EH (cell line): ENCODE measurements around the gene PHKA1.
A peak's percentile ranks its signal among the peaks of the same experiment; 100 is the strongest.
"Not testable (repeated sequence)": the region's sequence is repeated elsewhere in the genome, so short reads cannot be mapped to it uniquely, and the experiment has no call there.

Experiments
- DNase-seq: peaks from one replicate; pipeline ENCODE4 v3.0.0-alpha.2; 2015; ENCODE audit warnings: low read depth

Gene PHKA1

DNA sequence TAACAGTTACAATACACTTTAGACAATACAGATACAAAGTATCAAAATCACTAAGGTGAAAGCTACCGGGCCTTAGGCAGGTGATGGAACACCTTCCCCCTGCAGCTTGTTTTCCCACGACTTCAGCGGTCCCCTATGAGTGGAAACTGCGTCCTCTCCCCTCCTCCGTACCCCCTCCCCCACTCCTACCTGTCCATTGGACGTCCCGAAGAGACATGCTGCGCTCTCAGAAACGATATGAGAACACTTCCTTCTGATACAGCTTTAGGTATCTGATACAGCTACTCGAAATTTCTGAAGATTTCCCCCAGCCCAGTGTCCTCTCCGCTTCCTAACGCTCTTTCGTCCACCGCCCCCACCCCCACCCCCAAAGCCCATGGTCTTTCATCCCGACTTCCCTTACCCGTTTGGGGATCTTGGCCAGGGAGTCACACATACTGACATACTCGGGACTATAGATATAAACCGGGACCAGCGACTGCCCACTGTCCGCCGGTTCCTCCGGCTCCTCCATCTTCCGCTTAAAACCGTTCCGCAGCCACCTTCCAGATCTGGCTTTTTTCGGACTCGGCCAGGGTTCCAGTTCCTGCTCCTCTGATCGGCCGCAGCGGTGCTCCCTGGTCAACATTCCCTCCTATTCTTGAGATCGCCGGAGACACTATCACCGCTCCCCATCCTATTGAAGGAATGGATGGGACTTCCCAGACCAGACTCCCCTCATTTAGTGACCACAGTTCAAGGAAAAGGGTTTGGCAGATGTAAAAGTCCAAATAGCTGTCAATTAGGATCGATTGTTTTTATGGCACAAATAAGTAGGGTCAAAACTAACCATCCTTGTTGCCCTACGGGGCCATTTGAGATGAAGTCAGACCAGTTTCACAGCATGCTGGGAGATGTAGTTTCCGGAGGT, 141.6 kb downstream of the PHKA1 start, which contains the start of gene HDAC8:
HDAC8 (minus strand) TSS at position 596 of the 910 bp plus-strand sequence; CDS start at position 514, 82 bp downstream.
- peak; percentile 81 for DNase-seq

DNA sequence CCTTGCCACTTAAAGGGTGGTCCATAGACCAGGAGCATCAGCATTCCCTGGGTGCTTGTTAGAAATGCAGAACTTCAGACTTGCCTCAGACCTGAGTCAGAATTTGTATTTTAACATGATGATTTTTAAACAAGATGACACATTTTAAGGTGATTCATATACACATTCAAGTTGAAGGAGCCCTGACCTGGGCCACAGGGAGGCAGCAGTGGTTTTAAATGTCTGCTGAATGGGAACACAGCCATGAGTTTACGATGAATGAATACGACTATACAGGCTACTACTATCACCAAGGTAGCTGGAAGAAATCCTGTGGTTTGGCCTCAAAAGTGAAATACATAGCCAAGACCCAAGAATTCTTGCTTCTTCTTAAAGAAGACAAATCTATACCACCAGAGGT, 144.3 kb downstream of the PHKA1 start:
- DNase-seq, result peak; percentile 23

DNA sequence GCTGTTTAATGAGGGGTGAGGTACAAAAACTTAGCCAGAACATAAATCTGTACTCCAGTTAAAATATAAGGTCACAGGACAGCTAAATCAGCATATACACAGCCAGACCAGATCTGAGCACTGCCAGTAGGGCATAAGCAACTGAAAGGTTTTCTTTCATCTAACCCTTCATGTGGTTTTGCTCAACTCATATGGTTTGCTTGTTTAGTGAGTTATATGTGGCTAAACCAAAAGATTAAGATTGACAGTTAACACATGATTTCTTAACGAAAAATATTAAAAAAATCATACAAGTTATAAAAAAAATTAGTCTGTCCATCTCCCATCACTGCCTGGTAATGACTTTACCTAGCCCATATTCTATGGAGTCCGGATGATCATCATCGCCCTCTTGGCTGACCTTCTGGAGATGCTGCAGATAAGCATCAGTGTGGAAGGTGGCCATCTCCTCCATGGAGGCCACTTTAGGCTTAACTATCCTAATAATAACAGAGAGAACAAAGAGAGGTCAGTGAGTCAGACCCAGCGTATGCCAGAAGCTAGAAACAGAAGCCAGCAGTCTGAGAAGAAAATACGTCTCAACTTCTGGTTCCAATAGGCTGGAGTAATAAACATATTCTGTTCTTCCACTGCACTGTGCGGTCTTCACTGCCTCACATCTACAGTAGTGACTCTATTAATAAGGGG, 145.6 kb downstream of the PHKA1 start:
- peak; percentile 11 for DNase-seq

DNA sequence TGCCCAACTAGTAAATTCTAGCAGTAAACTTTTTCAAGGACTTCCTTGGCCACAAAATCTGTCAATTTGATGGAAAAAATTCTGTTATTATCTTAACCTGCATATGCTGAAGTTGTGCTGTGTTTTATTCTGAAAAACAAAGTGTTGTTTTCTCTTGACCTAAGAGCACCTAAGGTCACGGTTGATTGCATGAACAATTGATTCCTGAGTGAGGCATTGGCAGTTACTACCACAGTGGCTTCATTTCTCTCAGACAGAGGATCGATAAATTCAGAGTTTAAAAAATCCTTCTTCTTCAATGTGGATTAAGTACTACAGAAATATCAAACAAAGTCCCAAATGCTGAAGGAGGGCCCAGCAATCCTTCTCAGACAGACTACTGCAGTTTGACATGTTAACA, 147.7 kb downstream of the PHKA1 start:
- no peak for DNase-seq

DNA sequence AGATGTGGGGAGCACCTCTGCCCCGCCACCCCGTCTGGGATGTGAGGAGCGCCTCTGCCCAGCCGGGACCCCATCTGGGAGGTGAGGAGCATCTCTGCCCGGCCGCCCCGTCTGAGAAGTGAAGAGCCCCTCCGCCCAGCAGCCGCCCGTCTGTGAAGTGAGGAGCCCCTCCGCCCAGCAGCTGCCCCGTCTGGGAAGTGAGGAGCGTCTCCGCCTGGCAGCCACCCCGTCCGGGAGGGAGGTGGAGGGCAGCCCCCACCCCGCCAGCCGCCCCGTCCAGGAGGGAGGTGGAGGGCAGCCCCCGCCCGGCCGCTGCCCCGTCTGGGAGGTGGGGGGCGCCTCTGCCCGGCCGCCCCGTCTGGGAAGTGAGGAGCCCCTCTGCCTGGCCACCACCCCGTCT, 154.5 kb downstream of the PHKA1 start:
- DNase-seq, result not testable (repeated sequence)

DNA sequence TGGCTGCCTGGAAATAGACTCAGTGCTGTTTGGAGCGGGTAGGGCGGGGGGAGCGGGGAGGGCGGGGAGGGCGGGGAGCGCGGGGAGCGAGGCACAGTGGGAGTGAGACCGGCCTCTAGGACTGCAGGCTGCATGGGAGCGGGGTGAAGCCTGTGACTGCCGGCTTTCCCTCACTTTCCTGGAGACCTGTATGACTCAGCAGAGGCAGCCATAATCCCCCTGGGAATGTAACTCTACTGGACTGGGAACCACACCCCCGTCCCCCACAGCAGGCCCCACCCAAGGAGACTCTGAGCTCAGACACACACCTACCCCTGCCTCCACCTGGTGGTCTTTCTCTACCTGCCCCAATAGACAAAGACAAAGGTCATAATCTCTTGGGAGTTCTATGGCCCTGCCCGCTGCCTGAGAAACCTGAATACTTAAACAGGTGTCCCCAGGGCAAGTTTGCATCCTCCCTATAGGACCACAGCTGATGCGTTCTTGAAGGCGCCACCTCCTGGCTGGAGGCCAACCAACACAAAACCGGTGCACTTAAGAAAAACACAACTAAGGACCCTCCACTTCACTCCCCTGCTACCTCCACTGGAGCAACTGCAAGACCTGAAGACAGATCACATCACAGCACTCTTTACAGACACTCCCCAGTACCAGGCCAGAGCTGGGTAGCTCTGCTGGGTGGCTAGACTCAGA, 159.5 kb downstream of the PHKA1 start:
- DNase-seq, result no peak

DNA sequence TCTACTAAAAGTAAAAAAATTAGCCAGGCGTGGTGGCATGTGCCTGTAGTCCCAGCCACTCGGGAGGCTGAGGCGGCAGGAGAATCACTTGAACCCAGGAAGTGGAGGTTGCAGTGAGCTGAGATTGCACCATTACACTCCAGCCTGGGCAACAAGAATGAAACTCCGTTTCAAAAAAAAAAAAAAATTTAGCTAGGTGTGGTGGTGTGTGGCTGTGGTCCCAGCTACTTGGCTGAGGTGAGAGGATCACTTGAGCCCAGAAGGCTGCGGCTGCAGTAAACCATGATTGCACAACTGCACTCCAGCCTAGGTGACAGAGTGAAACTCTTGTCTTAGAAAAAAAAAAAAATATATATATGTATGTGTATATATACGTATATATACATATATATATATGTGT, 161.7 kb downstream of the PHKA1 start:
- not testable (repeated sequence) for DNase-seq

DNA sequence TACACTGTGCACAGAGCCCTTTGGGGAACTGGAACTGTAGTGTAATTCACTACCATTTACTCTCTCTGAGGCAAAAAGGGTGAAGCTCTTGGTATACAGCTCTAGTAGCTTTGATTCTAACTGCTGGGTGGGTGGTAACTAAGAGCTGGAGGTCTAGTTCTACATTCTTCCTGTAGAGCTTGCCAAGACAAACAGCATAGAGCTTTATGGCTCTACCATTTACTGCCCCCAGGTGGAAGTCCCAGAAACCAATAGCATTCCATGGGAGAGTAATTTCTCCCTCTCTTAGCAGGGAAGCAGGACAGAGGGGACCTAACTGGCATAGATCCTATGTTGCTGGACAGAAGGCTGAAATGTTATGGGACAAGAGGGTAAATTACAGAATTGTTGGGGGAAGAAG, 168.1 kb downstream of the PHKA1 start:
- DNase-seq, result peak; percentile 24

DNA sequence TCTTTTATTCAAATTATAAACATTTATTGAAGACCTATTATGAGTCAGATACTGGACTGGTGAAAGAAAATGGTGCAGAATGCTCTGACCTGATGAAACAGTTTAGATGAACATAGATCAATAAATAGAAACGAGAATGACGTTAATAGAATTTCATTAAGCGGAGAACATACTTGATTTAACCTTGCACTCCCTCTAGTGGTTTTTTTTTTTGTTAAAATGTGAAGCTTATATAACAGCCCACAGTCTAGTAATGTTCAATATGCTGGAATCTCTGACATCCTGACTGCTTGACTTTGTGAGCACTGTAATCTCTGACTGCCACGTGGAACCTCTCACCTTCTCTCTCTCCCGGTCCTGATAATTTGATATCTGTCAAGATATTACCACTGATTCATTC, 173.8 kb downstream of the PHKA1 start:
- DNase-seq, result peak; percentile 43

DNA sequence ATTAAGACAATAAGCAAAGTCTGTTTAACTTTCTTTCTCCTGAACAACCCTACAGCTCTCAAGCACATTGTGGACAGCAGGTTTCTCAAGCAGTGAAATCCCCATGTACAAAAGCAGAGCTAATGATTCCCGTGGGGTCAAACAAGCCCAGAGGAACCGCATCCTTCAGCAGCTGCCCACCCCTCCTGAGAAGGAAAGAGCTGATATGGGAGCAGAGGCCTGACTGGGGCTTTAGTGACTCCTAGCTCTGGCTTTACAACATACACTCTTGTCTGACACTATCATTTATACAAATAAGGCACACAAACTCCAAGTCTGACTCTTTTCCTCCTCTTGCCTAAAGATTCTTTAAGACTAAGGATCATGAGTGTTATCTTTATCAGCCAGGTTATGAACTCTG, 174.3 kb downstream of the PHKA1 start:
- DNase-seq, result no peak

DNA sequence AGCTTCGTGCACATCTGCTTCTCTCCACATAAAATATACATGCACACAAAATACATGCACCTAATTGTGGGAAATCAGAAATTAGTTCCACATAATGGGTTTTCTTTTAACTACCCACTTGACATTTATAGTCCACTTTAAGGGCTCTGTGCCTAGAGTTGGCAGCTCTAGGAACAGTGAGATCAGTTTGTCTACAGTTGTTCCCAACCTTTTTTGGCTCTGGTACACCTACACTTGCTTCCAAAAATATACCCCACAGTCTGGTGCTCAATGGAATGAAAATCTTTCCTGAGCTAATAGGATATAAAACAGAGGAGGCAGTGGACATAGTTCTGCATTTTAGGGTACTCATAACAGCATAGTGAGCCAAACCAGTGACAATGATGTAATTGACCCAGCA, 177.6 kb downstream of the PHKA1 start:
- DNase-seq, result no peak

DNA sequence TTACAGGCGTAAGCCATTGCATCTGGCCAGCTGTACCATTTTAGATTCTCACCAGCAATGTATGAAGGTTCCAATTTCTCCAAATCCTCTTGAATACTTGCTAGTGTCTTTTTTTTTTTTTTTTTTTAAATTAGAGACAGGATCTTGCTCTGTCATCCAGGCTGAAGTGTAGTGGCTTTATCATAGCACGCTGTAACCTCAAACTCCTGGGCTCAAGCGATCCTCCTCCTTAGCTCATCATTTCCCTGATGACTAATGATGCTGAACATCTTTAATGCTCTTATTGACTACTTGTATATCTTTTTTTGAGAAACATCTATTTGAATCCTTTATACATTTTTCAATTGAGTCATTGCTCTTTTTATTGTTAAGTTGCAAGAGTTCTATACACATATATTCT, 181.7 kb downstream of the PHKA1 start:
- peak; percentile 40 for DNase-seq
